ENCODE data around the gene TENM4. TPM values are rescaled to one million over a fixed set of nuclear protein-coding genes. Genes with fewer than 3 reads are reported as not detected.

Gene TENM4
- total RNA-seq, 4 donors from 2014 or later: 2.3 to 18.9 (median 4.5) TPM

- no peak for DNase-seq (ENCODE audit: low spot score)
- no peak for ATAC-seq (ENCODE audit: low FRiP score)
- no peak for TF ChIP-seq CTCF (IDR thresholded peaks at IDR 0.05)
Measured at GRCh38 chr11:78906566-78906965, 534.3 kb downstream of the TENM4 start.

DNA sequence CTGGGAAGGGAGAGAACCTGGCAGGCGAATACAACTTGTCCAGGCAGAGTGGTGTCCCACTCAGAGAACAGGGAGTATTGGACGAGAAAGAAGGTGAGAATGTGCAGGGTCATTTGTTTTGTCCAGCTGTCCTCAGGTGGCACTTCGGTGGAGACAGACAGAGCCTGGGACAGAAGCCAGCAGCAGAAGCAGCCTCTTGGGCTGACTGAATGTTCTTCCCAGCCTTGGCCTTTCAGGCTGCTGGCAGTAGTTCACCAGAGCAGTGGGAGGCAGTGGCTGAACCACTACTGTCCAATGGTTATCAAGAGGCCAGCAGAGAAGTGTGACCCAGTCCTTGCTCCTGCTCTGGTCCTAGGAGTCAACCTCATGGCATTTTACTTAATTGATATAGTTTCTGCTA is 535.1 kb downstream of the TENM4 start:
- ATAC-seq (ENCODE audit: low FRiP score): no peak
- DNase-seq (ENCODE audit: low spot score): no peak

GRCh38 chr11:78902771-78903507 is 537.9 kb downstream of the TENM4 start:
- ATAC-seq (ENCODE audit: low FRiP score): no peak
- TF ChIP-seq CTCF (IDR thresholded peaks at IDR 0.05): no peak
- DNase-seq (ENCODE audit: low spot score): no peak

More for the DNA sequence above, 535.1 kb downstream of the TENM4 start:
- TF ChIP-seq CTCF (IDR thresholded peaks at IDR 0.05): no peak

- TF ChIP-seq CTCF (IDR thresholded peaks at IDR 0.05): no peak
- no peak for ATAC-seq (ENCODE audit: low FRiP score)
- DNase-seq (ENCODE audit: low spot score): no peak
Measured at GRCh38 chr11:78901831-78902230, 539.0 kb downstream of the TENM4 start.

DNA sequence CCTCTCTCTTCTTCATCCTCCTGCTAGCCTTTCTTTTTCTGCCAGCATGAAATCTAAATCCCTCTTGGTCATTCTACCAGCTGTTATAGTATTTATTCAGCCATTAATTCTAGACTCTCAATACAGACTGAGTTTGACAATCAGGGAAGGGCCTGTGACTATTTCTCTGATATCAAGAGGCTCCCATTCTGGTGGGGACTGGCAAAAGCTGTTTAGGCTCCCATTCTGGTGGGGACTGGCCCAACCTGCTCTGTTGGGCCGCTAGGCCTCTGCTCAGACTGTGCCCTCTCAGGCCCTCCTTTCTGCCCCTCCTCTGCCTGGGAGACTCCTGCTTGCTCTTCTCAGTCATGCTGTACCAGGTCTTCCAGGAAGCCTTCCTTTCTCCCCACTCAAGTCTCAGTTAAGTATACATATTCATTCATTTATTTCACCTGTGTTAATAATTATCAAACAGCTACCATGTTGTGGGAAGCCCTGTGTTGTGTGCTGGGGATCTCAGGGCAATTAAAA is 542.5 kb downstream of the TENM4 start:
- no peak for TF ChIP-seq CTCF (IDR thresholded peaks at IDR 0.05)
- no peak for DNase-seq (ENCODE audit: low spot score)
- no peak for ATAC-seq (ENCODE audit: low FRiP score)

DNA sequence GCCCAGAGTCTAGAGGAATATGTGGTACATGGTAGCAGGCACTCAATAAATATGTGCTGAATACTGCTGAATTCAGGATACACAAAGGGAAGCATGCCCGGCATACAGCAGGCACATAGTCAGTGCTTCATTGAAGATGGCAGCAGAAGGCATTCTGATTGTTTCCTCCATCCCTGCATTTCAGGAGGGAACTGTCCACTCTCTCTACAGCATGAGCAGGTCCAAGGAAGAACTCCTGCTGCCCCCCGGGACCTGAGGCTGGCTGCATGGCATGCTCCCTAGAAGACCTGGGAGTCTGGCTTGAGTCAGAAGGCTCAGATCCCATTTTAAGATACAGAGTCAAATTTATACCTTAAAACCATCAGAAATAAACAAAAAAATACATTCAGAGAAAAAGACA is 546.8 kb downstream of the TENM4 start:
- ATAC-seq (ENCODE audit: low FRiP score): no peak
- no peak for DNase-seq (ENCODE audit: low spot score)
- no peak for TF ChIP-seq CTCF (IDR thresholded peaks at IDR 0.05)

GRCh38 chr11:78889698-78890097 is 551.1 kb downstream of the TENM4 start:
- no peak for TF ChIP-seq CTCF (IDR thresholded peaks at IDR 0.05)
- ATAC-seq (ENCODE audit: low FRiP score) (no peak), DNase-seq (ENCODE audit: low spot score) (no peak)

All from omental fat pad (tissue), 4 donors.